HUES48 (cell line): Measurements from ENCODE around the gene MCM9.

Experiments
- H3K27ac ChIP-seq: one replicate; pipeline ENCODE4 v1.7.0; 2013; ENCODE audit warnings: low read depth, low read length, inconsistent platforms
- H3K27me3 ChIP-seq: 2 replicates; pipeline ENCODE4 v1.6.1; 2013; ENCODE audit warnings: mild to moderate bottlenecking, low read length; ENCODE audit not compliant: control insufficient read depth, insufficient read depth
- H3K36me3 ChIP-seq: 2 replicates; pipeline ENCODE4 v1.6.1; 2013; ENCODE audit warnings: low read length; ENCODE audit not compliant: control insufficient read depth, insufficient read depth
- H3K4me1 ChIP-seq: 2 replicates; pipeline ENCODE4 v1.6.1; 2013; ENCODE audit warnings: mild to moderate bottlenecking, low read length; ENCODE audit not compliant: control insufficient read depth, insufficient read depth
- H3K4me3 ChIP-seq: 2 replicates; pipeline ENCODE4 v1.5.1; 2013; ENCODE audit warnings: mild to moderate bottlenecking, low read depth, low read length
- H3K9ac ChIP-seq: 2 replicates; pipeline ENCODE4 v1.6.1; 2013; ENCODE audit warnings: mild to moderate bottlenecking, low read depth, low read length, moderate library complexity
- H3K9me3 ChIP-seq: 2 replicates; pipeline ENCODE4 v1.6.1; 2013; ENCODE audit warnings: low read length; ENCODE audit not compliant: control insufficient read depth, insufficient read depth

MCM9 gene

DNA sequence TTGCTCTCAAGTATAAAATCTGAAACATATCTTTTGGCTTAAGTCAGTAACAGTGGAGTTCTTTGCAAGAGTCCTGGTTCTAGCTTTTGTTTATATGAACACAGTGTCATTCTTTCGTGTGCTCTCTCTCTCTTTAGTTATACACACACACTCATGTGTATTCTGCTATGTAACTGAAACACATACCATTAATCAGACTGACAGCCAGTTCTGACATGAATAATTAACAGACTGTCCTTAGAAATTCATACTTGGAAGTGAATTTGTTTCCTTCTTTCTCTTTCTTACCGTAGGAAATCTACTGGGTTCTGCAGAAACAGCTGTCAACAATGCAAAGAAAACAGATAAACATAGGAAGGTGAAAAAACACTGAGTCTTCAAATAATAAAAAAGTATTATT is 2.5 kb downstream of the MCM9 start:
- Histone ChIP-seq H3K27me3 (no peaks in the 10 kb centered on the region), H3K4me1 (no peaks in the 10 kb centered on the region), H3K9ac (no peak overlapping the region), H3K9me3 (peaks cover 11% of the 10 kb centered on the region; the same call in 1 of the 2 replicates), H3K36me3 (peaks cover 36% of the 10 kb centered on the region), H3K4me3 (no peak overlapping the region), H3K27ac (no peak overlapping the region)

DNA sequence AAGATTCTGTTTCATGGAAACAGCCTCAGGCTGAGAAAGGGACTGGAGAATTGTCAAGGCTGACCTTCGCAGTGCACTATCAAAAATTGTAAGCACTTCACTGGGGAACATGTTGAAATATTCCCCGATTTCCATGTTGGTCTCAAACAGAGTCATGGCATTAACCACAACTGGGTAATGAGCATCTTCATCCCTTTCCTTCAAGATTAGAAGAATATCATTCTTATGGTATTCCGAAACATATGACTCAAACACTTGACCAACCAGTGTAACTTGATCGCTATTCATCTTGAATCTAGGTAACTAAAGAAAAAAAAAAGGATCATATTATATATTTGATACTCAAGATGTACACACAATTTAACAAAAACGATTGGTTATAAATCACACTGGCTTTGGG is 3.5 kb downstream of the MCM9 start:
- Histone ChIP-seq H3K36me3 (peaks cover 39% of the 10 kb centered on the region), H3K27ac (no peak overlapping the region), H3K4me1 (no peaks in the 10 kb centered on the region), H3K4me3 (no peak overlapping the region), H3K27me3 (no peaks in the 10 kb centered on the region), H3K9me3 (peaks cover 3% of the 10 kb centered on the region; the same call in 1 of the 2 replicates), H3K9ac (no peak overlapping the region)

DNA sequence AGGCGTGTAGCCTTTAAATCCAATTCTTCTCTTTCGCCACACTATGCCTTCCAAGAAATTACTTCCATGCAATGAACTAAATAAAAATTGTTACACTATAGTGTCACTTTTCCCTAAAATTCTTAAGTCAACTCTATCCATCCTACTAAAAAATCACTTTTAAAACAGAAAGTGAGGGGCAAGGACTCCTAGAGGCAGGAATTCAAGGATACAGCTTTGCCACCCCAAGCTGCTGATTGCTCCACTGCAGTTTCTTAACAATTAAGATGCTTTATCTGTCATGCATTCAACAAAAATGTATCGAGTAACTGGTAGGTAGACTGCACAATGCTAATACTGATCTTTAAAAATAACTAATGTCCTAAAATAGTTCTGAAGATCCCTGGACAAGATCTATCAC is 4.3 kb downstream of the MCM9 start:
- H3K36me3 ChIP-seq, result peaks cover 43% of the 10 kb centered on the region
- H3K9me3 ChIP-seq, result no peaks in the 10 kb centered on the region
- no peak overlapping the region for H3K27ac ChIP-seq
- H3K4me1 ChIP-seq, result no peaks in the 10 kb centered on the region
- no peaks in the 10 kb centered on the region for H3K27me3 ChIP-seq
- no peak overlapping the region for H3K9ac ChIP-seq
- no peak overlapping the region for H3K4me3 ChIP-seq

DNA sequence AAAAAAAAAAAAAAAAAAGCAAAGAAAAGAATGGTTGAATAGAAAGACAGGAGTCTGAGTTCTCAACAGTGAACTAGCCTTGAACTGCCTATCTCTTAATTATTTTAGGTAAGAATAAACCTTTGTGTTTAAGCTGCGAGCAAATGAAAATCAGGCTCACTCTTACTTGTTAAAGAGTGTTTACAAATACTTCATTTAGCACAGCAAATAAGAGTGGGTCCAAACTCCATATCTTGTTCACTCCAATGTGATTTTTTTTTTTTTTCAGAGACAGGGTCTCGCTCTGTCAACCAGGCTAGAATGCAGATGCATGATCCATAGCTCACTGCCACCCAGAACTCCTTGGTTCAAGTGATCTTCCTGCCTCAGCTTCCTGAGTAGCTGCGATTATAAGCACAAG is 11.9 kb downstream of the MCM9 start:
- Histone ChIP-seq H3K27ac (no peak overlapping the region), H3K9ac (no peak overlapping the region), H3K36me3 (peaks cover 78% of the 10 kb centered on the region), H3K4me1 (no peaks in the 10 kb centered on the region), H3K4me3 (no peak overlapping the region), H3K27me3 (no peaks in the 10 kb centered on the region), H3K9me3 (no peaks in the 10 kb centered on the region)

DNA sequence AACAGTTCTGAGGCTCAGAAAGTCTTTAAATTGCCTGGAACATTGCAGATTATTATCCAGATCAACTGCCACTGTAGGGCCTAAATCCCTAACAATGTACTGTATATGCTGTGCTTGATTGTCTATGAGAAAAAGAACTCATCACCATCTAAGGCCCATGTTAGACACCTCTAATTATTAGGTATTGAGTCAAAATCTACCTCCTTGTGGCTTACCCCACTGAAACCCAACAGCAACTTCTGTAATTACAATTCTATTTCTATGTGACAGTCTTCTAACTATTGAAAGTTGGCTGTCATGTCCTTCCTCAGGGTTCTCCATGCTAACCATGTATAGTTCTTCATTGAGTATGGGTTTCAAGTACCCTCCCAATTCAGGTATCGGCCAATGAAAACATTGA is 13.9 kb downstream of the MCM9 start:
- H3K9me3 ChIP-seq, result no peaks in the 10 kb centered on the region
- H3K9ac ChIP-seq, result no peak overlapping the region
- H3K27me3 ChIP-seq, result no peaks in the 10 kb centered on the region
- H3K4me3 ChIP-seq, result no peak overlapping the region
- no peak overlapping the region for H3K27ac ChIP-seq
- peaks cover 81% of the 10 kb centered on the region for H3K36me3 ChIP-seq
- no peaks in the 10 kb centered on the region for H3K4me1 ChIP-seq

DNA sequence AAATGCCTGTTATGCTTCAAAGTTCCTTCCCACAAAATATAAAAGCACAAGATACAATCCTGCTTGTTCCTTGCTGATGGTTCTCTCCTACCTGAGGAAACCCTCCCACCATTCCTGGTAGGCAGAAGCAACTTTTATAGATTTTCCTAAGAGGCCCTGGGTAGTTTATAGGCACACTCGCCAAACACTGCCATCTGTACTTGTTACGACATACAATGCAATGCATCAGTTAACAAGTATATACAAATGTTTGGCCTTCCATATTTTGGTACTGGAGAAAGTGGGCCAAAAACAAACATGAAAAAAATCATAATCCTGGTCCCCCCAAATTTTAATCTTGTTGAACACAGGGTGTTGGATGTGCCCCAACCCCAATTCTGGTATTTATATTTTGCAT is 16.6 kb downstream of the MCM9 start:
- H3K4me3 ChIP-seq, result no peak overlapping the region
- peaks cover 88% of the 10 kb centered on the region for H3K36me3 ChIP-seq
- no peaks in the 10 kb centered on the region for H3K9me3 ChIP-seq
- H3K27me3 ChIP-seq, result no peaks in the 10 kb centered on the region
- H3K9ac ChIP-seq, result no peak overlapping the region
- no peak overlapping the region for H3K27ac ChIP-seq
- H3K4me1 ChIP-seq, result no peaks in the 10 kb centered on the region

DNA sequence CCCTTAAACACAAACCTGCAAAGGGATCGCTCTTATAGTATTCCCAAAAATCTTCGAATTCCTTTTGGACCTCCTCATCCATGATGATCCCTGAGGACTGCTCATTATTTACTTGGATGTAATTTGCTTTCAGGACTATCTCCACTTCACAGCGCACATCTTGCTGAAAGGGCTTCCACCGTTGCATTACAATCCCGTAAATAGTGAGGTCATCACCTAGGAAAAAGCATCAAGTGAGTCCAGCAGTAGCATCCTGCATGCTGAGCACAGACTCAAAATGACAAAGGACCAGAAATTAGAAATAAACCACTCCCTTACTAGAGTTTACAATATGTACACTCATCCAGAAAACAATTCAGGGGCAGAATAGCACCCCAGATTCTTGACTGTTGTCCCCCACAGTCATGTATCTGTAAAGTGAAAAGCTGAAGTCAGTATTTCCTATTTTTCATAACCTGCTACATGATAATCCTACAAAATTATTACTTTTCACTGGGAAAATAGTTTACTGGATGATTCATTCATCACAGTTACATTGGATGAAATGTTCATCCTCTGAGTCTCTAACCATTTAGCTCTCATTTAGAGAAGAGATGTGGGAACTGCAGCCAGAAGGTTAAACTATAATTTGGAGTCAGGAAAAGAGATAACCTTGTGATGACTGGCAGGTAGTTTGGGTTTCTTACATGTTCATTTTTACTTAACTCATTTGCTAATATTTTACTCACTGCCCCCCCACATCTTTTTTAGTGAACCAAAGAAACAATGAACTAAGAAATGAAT is 17.2 kb downstream of the MCM9 start:
- Histone ChIP-seq H3K9ac (no peak overlapping the region), H3K36me3 (peaks cover 89% of the 10 kb centered on the region), H3K9me3 (no peaks in the 10 kb centered on the region), H3K4me1 (no peaks in the 10 kb centered on the region), H3K27ac (no peak overlapping the region), H3K4me3 (no peak overlapping the region), H3K27me3 (no peaks in the 10 kb centered on the region)

DNA sequence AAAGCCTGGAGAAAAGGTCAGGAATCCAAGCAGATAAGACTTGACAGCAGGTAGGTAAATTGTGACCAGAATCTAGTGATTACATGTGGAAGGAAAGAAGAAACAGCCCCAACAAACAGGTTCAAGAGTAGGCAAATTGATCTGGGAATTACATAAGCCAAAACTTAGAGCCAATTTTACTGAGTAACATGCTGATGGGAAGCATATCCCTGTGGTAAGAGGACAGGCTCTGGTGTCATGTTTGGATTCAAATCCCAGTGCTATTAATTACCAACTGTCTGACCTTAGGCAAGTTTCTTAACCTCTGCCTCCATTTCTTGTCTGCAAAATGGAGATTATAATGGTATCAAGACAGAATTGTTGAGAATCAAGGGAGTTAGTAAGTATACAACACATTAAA is 20.4 kb downstream of the MCM9 start:
- Histone ChIP-seq H3K9ac (no peak overlapping the region), H3K4me3 (no peak overlapping the region), H3K9me3 (no peaks in the 10 kb centered on the region), H3K4me1 (no peaks in the 10 kb centered on the region), H3K27ac (no peak overlapping the region), H3K27me3 (no peaks in the 10 kb centered on the region), H3K36me3 (peaks cover 88% of the 10 kb centered on the region)

DNA sequence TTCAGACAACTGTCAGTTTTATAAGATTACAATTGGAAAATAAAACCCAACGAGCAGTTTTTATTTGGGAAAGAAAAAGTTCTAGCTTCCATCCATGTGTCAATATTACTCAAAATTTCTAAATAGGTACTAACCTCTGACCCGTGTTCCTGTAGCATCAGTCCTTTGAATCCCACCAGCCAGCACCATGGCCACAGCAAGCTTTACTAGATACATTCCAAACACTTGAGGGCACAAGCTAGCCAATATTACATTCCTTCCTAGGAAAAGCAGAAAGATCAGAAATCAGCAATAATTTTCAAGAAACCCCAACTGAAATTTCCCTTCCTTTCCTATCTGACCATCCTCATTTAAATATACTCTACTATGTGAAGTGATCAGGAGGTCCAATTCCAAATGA is 21.8 kb downstream of the MCM9 start:
- peaks cover 92% of the 10 kb centered on the region for H3K36me3 ChIP-seq
- no peaks in the 10 kb centered on the region for H3K27me3 ChIP-seq
- no peaks in the 10 kb centered on the region for H3K4me1 ChIP-seq
- H3K9ac ChIP-seq, result no peak overlapping the region
- H3K9me3 ChIP-seq, result no peaks in the 10 kb centered on the region
- H3K4me3 ChIP-seq, result no peak overlapping the region
- H3K27ac ChIP-seq, result no peak overlapping the region

DNA sequence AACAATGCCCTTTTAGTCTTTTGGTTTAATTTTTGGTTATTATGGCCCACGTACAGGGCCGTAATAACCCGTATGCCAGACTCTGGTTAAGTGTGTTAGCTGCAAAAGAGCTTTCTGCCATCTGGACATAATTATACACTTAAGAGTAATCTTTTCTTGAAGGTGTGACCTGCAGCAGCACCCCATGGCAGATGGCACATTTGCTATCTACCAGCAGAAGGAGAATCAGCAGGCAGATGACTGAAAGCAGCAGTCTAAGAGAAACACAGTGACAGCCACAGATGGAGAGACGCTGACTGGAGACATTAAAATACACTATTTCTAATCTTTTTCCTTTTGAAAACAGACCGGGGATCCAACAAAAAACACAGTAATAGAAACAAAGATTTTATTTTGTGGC is 22.3 kb downstream of the MCM9 start:
- peaks cover 93% of the 10 kb centered on the region for H3K36me3 ChIP-seq
- no peaks in the 10 kb centered on the region for H3K4me1 ChIP-seq
- no peak overlapping the region for H3K4me3 ChIP-seq
- H3K27me3 ChIP-seq, result no peaks in the 10 kb centered on the region
- H3K27ac ChIP-seq, result no peak overlapping the region
- no peak overlapping the region for H3K9ac ChIP-seq
- no peaks in the 10 kb centered on the region for H3K9me3 ChIP-seq

DNA sequence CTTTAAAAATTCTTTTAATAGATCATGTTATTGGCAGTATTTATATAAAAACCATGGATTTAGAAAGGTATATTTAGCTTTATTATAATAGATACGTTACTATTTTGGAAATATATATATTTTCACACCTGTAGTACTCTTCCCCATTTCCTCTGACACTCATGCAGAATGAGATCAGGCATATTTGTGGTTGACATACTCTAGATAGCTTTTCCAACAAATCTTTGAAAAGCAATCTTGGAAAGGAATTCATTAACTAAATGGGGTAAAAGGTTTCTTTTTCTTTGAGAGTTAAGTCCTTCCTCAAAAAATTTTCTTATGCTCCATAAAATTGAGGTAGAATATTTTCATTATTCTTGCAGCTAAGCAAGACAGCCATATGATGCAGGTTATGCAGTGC is 26.5 kb downstream of the MCM9 start:
- no peaks in the 10 kb centered on the region for H3K27me3 ChIP-seq
- no peak overlapping the region for H3K27ac ChIP-seq
- H3K4me3 ChIP-seq, result no peak overlapping the region
- H3K9ac ChIP-seq, result no peak overlapping the region
- peaks cover 95% of the 10 kb centered on the region for H3K36me3 ChIP-seq
- H3K9me3 ChIP-seq, result no peaks in the 10 kb centered on the region
- no peaks in the 10 kb centered on the region for H3K4me1 ChIP-seq
